GF-D8 (cell line): ENCODE measurements around the gene CLDN14.

Experiments
- DNase-seq: peaks from one replicate; lab custom pipeline; 2025; lab: John Stamatoyannopoulos, UW

CLDN14 gene, protein sequence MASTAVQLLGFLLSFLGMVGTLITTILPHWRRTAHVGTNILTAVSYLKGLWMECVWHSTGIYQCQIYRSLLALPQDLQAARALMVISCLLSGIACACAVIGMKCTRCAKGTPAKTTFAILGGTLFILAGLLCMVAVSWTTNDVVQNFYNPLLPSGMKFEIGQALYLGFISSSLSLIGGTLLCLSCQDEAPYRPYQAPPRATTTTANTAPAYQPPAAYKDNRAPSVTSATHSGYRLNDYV

DNA sequence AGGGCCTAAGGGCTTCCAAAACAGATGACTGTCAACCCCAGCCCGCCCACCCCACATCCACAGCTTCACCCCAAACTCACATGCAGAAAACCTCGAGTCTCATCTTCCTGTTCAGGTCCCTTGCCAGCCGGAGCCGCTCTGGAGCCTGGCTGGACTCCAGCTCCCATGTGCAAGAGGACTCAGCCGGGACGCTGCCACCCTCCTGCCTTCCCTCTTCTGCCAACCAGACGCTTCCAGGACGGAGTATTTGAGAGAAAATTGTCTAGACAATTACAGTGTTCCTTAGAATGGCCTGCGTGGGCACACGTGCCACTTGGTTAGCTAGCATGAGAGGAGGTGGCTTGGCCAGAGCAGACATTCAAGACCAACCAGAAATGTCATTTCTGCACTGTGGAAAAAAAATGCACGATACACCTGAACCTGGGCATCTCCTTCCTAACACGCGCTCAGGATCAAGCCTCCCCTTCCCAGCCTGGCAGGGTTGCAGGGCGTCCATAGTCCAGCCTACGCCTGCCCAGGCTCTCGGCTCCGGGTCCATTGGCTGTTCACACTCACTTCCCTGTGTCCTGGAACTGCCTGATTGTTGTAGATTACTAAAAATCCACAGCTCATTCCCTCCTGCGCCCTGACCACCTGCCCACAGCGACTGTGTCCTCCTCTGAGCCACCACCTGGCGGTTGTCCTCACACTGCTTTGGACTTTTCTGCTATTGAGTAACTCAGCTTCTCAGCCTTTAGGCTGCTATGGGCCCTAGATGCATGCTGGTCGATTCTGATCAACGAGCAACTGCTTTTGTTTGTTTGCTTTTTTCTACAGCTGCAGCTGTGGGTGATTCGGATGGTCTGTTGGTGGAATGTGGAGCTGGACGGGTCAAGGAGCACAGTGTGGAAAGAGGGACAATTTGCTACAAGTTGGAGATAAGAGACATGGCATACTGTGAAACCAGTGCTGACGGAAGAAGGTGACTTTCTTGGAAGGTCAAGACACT is at the start of gene CLDN14:
TSS of gene CLDN14 (minus strand) at position 708 of the 988 bp plus-strand sequence. CDS start 18,427 bp downstream, outside the sequence.
- DNase-seq, result no peak

DNA sequence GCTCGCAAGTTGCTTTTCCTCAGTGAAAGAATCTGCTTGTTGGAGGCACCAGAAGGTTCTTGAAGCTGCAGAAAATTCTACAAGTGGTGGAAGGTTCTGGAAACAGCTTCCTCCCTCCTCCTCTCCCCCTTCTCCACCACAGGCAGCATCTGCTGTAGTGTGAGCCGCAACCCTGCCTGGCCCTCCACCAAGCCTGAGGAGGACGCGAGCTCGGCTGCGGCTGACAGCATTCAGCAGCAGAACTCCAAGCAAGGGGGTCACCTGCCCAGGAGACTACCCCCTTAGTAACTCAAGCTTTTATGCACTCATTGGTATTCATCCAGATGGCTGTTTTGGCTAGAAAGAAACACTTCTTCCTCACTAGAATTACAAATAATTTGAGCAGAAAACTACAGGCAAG is 48.8 kb upstream of the CLDN14 start:
- no peak for DNase-seq

DNA sequence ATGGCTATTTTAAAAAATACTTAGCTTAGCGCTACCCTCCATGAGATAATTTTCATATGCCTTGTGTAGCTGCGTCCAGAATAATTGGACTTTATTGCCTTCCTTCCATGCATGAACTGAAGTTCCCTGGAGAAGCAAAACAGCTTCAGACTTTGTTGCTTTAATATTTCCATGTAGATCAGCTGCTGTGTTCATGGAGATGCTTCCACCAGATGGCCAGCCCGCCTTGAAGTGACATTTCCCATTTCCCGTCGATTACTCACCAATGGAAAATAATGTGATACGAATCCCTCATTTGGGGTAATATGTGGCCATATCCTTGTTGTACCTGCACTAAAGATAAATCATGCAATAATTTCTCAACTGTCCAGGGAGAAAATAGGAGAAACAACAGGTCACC is 47.4 kb upstream of the CLDN14 start:
- DNase-seq, result no peak

DNA sequence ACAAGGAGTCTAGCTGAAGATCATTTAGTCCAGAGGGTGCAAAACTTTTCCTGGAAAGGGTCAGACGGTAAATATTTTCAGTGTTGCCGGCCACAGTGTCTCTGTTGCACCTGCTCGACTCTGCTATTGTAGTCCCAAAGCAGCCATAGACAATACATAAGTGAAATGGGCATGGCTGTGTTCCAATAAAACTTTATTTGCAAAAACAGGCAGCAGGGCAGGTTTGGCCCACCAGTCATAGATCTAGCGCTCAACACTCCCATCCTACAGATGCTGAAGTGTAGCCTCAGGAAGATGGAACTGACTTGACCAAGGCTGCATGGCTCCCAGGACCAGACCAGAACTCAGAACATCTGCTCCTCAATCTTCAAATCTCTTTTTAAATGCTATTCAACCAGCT is 46.2 kb upstream of the CLDN14 start:
- no peak for DNase-seq

DNA sequence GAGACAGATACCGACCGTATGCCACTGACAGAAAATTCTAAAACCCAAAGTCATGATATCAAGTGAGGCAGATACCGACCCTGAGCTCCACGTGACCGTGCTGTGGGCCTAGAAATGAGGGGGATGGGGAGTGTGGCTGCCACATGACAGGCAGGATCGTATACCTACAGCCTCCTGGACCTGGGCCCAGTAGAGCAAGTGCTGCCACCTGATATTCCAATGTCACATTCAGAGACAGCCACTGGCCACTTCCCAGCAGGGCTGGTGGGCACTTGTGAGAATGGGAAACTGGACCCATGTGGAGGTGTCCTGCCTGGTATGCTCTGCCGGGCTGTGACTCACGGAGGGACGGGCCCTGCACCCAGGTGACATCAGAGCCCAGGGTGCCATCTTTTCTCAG is 44.6 kb upstream of the CLDN14 start:
- DNase-seq, result no peak

DNA sequence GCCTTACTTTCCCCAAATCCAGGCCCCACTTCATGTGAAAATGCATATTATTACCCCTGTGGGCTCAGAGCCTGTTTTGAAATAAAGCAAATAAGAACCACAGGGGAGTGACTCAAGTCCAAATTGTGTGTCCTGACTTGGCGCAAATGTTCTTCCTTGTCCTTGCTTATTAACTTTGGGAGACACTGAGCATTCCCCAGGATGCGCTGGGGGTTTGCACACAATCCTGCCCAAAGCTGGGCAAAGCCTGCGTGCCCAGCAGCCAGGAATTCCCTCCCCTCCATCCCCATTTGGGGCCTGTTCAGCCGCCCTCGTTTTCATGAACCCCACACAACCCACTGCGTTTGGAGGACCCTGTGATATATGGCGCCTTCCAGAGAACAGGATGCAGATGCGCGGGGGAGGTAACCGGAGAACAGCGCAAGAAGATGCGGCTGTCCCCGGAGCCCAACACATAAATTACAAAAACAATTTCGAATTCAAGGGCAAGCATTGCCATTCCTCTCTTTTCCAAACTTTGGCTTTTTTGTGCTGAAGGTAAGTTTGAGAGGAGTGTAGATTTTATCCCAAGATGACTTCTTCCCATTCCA is 42.4 kb upstream of the CLDN14 start:
- DNase-seq, result no peak

DNA sequence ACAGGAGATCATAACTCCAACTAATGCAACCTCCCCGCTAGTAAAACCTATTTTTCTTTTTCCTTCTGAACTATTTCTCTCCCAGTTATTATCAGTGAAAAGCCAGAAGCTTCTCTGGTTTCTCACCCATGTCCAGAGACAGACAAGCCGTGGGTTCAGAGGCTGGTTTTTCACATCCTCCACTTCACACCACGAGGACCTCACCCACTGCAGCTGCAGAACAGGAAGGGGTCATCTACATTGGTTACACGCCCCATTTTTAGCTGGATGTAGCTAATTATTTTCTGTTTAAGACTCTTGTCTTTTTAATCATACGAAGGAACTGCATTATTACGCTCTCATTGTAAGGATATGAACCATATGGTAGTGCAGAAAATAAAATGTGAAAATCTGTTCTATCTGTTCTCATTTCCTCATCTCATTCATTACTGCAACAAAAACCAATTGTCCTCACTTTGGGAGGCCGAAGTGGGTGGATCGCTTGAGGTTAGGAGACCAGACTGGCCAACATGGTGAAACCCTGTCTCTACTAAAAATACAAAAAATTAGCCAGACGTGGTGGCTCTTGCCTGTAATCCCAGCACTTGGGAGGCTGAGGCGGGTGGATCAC is 39.1 kb upstream of the CLDN14 start:
- DNase-seq, result no peak

DNA sequence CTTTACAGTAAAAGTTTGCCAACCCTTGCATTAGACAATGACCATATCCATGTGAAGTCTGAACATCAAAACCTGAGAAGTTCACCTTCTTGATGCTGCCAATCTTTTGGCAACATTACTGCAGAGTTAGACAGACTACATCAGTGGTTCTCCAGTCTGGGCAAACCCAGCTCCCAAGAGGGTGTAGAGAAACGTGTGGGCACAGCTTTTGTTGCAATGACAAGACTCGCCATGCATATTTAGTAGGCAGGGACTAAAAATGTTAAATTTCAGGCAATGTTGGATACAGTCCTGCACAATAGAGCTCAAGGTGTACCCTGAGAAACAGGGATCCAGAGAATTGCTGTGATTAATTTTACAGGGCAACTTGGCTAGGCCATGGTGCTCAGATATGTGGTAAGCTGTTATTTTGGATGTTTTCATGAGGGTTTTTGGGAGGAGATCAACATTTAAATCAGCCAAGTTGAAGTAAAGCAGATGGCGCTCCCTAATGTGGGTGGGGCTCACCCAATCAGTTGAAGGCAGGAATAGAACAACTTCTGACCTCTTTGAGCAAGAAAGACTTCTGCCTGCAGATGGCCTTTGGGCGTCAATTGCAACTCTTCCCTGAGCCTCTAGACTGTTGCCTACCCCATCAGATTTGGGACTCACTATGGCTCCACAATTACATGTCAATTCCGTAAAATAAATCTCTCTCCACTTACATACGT is 37.6 kb upstream of the CLDN14 start:
- no peak for DNase-seq

DNA sequence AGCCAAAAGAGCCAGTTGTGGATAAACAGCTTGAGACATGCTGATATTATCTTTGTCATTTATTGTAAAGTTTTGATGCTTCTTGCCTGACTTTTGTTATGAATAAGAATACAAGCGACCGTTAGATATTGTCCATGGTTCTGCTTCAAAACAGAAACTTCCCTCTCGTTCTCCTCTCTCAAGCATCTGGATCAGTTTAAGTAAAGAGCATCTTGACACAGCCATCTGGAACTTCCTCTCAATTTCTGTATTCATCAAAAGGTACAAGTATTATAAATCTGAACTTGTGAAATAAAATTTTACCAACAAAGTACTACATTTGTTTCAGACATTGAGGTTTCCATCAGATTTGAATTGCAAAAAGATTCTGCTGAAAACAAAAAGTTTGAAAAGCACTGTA is 36.4 kb upstream of the CLDN14 start:
- DNase-seq, result no peak

DNA sequence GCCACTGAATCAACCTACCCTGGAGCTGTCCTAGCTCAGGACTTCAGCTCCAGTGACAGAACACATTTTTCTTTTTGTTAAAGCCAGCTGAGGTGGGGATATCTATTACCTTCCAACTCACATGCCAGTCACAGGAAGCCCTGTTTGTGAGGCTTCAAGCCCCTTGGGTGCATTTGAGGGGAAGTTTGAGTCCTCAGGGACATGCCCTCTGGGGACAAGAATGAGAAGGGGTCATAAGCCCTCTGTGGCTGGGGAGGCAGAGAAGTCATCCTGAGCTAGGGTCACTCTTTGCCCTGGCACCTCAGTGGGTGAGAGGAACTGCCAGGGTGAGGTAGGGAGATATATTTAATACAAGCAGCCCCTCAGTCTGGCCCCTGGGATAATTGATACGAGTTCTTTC is 33.5 kb upstream of the CLDN14 start:
- DNase-seq, result no peak

DNA sequence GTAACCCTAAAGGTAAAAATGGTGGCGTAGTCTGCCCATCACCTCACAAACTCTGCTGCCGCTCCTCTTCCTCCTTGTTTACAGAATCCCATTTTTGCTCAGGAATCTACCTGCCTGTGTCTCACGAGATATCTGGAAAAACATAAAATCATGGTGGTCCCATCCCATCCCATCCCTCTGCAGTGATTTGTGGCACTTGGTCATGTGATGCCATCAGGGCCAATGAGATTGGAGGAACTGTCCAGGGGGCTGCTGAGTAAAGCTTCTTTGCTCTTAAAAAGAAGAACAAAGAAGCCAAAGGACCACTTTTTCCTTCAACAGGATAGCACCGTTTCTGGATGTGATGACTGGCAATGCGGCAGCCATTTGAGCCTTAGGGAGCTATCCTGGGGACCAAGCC is 33.0 kb upstream of the CLDN14 start:
- no peak for DNase-seq

DNA sequence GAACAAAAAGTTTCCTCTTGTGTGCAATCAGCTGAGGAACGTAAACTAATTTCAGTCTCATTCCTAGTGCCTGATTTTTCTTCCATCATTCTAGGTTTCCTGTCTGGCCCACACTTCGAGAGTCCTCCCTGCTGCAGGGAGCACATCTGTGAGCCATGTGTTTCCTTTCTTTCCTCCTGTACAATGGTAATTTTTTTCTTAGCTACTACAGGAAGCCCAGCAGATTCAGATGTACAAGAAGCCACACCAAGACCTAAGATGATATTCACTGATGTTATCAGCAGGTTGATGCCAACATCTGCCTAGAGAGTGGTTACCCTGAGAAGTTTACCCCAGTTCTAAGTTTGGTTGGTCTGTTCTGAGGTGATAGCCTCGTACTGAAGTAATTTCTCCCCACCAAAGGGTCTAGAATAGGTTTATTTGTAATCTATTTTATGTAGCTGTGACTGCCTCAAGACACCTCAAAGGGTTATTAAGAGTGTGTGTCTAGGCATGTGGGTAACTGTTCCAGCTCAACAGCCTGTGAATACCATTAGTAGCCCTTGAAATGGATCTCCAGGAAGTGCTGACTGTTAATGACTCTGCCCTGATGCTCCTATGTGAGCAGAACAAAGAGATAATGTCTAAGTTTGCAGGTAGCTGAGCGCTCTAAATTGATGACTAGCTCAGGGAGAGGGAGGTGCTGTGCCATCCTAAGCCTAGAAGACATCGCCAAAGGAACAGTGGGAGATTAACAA is 31.7 kb upstream of the CLDN14 start:
- no peak for DNase-seq

DNA sequence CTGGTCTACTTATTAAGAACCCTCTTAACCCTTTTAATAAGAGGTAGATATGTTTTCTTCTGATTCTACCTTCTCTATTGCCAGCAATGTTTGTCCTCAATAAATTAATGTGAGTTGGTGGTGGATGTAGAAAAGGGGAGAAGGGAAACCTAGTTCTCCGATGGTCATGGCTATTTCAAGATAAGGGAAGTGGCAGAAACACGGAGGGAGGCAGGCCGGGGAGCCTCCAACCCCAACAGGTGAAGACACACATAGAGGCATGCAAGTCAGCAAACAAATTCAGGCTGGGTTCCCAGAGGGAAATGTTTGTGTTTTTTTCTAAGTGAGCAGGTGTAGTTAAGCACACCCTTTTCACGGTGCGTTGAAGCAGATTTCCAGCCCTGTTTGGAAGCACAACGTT is 31.0 kb upstream of the CLDN14 start:
- DNase-seq, result no peak

DNA sequence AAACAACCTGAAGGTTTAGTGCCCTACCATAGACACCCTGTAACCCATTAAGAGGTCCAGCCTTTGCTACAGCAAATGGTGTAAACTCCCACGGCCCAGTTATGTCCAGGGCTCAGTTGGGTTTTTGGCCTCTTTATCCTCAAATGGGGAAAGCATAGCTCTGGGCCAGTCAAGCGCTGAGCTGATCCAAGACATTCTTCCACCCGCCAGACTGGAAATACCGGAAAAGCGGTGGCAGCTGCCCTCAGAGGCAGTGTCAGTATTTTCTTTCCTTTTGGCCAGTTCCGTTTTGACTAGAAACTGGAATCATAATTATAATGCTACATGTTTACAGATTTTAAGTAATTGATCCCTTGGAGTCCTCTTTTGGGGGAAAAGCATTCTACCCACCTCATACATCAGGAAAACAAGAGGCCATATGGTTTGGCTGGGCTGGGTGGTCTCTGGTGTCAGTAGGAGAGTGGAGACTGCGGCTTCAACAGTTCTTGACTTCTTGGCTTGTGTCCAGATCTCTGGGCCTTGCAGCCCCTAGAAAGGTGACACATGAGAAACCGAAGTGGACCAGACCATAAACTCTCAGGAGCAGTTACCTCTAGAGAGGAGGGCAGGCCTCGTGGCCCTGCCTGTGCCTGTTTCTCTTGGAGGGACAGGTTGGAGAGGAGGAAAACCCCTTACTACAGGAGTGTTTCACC is 30.2 kb upstream of the CLDN14 start:
- DNase-seq, result no peak

DNA sequence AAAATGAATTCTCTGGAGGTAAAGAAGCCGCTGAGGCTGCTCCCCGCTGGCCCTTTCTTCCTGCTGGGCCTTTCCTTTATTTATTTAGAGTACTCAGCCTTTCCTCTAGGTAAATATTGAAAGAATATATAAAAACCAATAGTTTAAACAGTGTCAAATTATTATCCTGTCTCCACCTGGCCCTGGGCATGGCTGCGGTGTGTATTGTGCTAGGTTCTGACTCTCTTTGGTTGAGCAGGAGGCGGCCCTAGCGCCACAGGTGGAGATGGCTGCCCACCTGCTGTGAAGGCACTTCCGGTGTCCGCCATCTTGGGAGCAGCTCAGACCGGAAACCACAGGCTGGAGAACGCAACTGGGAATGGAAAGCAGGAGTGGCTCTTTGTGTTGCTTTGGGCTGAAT is 29.0 kb upstream of the CLDN14 start:
- no peak for DNase-seq

DNA sequence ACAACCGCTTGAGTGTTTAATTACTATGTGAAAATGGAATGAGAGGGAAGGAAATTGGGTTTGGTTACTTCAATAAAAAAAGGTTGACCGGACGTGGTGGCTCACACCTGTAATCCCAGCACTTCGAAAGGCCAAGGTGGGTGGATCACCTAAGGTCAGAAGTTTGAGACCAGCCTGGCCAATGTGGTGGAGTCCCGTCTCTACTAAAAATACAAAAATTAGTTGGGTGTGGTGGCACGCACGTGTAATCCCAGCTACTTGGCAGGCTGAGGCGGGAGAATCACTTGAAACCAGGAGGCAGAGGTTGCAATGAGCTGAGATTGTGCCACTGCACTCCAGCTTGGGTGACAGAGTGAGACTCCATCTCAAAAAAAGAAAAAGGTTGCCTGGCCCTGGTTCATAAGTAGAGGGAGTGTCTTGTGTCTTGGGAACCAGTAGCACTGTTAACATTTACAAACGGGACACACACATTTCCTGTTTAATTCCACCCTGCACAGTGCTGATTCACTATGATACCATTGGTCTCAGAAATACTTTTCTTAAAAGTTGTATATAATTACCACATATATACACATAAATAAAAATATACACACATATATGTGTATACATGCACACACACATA is 27.6 kb upstream of the CLDN14 start:
- no peak for DNase-seq

DNA sequence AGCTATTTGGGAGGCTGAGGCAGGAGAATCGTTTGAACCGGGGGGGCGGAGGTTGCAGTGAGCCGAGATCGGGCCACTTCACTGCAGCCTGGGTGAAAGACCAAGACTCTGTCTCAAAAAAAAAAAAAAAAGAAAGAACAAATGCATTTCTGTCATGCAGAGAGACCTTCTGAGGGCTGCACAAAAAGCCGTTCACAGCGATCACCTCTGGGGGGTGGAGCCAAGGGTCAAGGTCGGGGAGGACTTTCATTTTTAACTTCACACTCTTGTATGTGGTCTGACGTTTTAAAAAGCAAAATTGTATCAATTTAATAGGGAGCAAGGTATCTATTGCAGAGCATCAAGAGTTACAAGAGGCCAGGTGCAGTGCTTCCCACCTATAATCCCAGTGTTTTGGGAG is 26.6 kb upstream of the CLDN14 start:
- DNase-seq, result no peak

DNA sequence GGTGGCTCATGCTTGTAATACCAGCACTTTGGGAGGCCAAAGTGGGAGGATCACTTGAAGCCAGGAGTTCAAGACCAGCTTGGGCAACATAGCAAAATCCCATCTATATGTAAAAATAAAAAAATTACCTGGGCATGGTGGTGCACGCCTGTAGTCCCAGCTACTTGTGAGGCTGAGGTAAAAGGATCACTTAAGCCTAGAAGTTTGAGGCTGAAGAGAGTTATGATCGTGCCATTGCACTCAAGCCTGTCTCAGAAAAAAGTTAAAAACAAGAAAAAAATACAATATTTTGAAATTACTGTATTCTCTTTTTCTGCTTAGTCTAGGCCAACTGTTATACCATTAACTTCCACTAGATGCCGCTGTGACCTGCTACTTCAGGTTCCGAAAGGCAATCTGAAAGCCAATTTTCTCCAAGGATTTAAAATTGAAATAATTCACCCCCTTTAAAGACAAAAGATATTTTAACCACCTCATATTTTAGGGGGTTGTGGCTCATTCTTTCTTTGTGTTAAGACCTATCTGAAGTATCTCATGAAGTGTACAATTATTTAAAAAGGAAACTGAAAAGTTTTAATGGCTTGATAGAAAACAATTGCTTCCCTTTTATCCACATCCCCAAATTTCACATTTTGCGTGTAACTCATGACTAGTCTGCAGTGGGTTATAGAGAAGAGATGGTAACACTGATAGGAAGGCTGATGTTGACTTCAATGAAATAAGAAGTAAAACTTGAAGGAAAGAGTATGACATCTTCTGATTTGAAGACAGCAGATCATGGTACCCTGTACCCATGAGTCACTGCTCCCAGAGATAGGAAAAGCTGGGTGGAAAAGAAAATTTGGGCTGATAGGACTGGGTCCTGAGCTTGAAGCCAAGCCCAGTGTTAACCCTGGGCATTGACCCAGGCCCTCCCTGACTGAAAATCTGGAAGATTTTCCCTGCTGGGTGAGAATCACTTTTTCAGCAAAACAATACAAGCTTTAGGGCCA is 24.4 kb upstream of the CLDN14 start:
- DNase-seq, result no peak

DNA sequence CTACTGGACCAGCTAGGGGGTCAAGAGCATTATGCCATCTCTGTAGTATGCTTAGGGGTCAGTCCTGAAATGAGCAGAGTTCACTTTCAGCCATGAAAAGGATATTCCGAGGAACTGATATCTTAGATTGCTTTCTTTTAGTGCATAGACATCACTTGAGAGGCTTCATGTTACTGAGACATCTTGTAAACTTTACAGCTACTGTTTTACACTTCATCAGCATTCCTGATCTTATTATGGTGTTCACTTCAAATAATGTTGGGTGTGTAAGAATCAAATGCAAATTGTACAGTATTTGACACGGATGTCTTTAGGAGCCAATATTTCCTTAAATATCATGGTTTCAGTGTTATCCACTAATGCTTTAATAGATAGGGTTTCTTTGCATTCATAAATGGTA is 22.4 kb upstream of the CLDN14 start:
- no peak for DNase-seq
